Thyroid gland (tissue), 4 donors: ENCODE measurements around the gene AKR1C2. TPM values are rescaled to one million over a fixed set of nuclear protein-coding genes. Genes with fewer than 3 reads are reported as not detected.
"Not testable (repeated sequence)": the region's sequence is repeated elsewhere in the genome, so short reads cannot be mapped to it uniquely, and the experiment has no call there.

ENCODE experiments used
- DNase-seq, 2 donors: peaks; one replicate each; pipeline ENCODE4 v3.0.0-alpha.2; 2019
- H3K27ac ChIP-seq, 3 donors: fragments of 200-600 bp; sonication (generic); 1 replicate in 2 of 3; 2 replicates in 1 of 3; pipeline ENCODE4 v1.5.1; 2016 to 2019; ENCODE audit warnings: mild to moderate bottlenecking in 1 of 3, moderate library complexity in 1 of 3
- H3K27me3 ChIP-seq: fragments of 200-600 bp; sonication (generic); one replicate; pipeline ENCODE4 v1.5.1; 2019
- H3K36me3 ChIP-seq, 2 donors: fragments of 200-600 bp; sonication (generic); one replicate each; pipeline ENCODE4 v1.5.1; 2016 to 2019
- H3K4me1 ChIP-seq, 2 donors: fragments of 200-600 bp; sonication (generic); one replicate each; pipeline ENCODE4 v1.5.1; 2017 to 2019
- H3K4me3 ChIP-seq, 3 donors: fragments of 200-600 bp; sonication (generic); replicated peaks in 1 of 3; 1 replicate in 2 of 3; 2 replicates in 1 of 3; pipeline ENCODE4 v1.5.1; 2016; ENCODE audit warnings: mild to moderate bottlenecking in 1 of 3
- H3K9me3 ChIP-seq: fragments of 200-600 bp; sonication (generic); one replicate; pipeline ENCODE4 v1.5.1; 2017
- CTCF ChIP-seq, 6 experiments: fragments of 200-600 bp in 3 of 6; fragments of 450-650 bp in 3 of 6; sonication (generic) in 3 of 6; IDR thresholded peaks; one replicate each; pipeline ENCODE4 v1.5.1; 2016 to 2019; ENCODE audit warnings: antibody characterized with exemption in 6 of 6, mild to moderate bottlenecking in 2 of 6, inconsistent platforms in 1 of 6, moderate library complexity in 1 of 6
- POLR2A ChIP-seq, 2 donors: fragments of 450-650 bp; IDR thresholded peaks; one replicate each; pipeline ENCODE4 v1.6.1; 2017; ENCODE audit warnings: antibody characterized with exemption in 2 of 2, mild to moderate bottlenecking in 2 of 2, moderate library complexity in 1 of 2
- WGBS, 2 donors: methylation state at CpG; one replicate each; pipeline ENCODE4 v1.1.5; 2017; 5-methylcytosine and 5-hydroxymethylcytosine counted together
- intact Hi-C: fragments of 100-400 bp; cut with DNase I; formaldehyde crosslinking; loops from one replicate; pipeline ENCODE4 v1.15.1; 2023
- total RNA-seq, 4 donors: library from RNA; depleted of rRNA; stranded (reverse); fragments of >200 nt; gene quantifications; one replicate each; pipeline ENCODE4 v1.2.3, GENCODE V29; 2016

AKR1C2 gene
- total RNA-seq, 4 donors from 2014 or later: 48.2 to 59.9 (median 53.9) TPM

DNA sequence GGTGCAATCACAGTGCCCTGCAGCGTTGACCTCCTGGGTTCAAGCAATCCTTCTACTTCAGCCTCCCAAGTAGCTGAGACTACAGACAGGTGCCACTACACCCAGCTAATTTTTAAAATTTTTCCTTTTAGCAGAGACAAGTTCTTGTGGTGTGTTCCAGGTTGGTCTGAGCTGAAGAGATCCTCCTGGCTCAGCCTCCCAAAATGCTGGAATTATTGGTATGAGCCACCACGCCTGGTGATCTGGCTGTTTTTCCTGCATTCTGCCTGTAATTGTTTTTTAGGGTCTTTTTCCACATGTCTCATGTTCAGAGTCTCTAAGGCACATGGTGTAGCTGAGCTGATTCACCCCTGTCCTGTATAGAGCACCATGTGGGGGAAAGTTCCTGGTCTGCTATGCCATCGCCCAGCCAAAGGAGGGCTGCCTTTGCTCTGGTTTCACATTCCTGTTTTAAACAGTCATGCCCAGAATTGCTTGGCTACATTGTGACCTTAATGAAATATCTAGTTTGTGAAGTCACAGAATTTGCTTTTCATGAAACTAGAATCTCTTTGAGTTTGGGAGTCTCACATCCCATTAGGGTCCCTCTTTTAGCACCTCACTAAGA lies 15.1 kb upstream of the AKR1C2 start:
- DNase-seq: peak; percentile 56 to 66
- intact Hi-C loops: not testable (repeated sequence)
- 81 to 84% methylated on average over 2 to 3 of the region's 3 CpGs for WGBS, 2 donors

GRCh38 chr10:5018134-5018533 lies 14.5 kb upstream of the AKR1C2 start:
- TF ChIP-seq CTCF (IDR thresholded peaks at IDR 0.05): no peak
- TF ChIP-seq POLR2A (IDR thresholded peaks at IDR 0.05): no peak
- 80 to 82% methylated on average over 3 of the region's 3 CpGs for WGBS, 2 donors

More for the DNA sequence above, 15.1 kb upstream of the AKR1C2 start:
- H3K27me3 ChIP-seq, H3K4me3 ChIP-seq, H3K36me3 ChIP-seq, H3K9me3 ChIP-seq: not testable (repeated sequence)
- Histone ChIP-seq H3K27ac (peak overlapping the region; percentile 80 to 97 (median 86)), H3K4me1 (peaks cover 33 to 43% of the 10 kb centered on the region in 2 donors)
- TF ChIP-seq CTCF (IDR thresholded peaks at IDR 0.05): peak in 4 of 6 experiments; percentile 19 to 52 (median 42)

DNA sequence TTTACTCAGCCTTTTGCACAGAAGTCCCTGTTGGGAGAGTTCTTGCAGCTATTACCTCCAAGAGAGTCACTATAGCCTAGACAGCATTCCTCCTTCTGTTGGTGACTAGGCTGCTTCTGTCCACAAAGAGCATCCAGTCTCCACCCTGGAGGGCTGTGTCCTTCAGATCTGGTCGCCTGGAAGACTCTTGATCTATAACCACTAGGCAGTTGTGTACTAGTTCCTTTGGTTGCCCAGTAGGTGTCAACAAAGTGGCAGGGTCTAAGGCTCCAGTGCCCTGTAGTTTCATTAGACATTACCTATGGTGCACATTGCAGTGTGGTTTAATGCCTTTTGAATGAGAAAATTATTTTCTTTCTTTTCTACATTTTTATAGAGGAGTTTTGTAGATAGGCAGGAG lies 11.3 kb upstream of the AKR1C2 start:
- H3K27me3 ChIP-seq: no peaks in the 10 kb centered on the region
- H3K9me3 ChIP-seq: no peaks in the 10 kb centered on the region
- peaks cover 28 to 48% of the 10 kb centered on the region in 2 donors for H3K4me1 ChIP-seq
- H3K27ac ChIP-seq: peak overlapping the region in 1 of 3 donors; percentile 52
- 71 to 73% methylated on average over 1 of the region's 1 CpG for WGBS, 2 donors
- TF ChIP-seq CTCF (IDR thresholded peaks at IDR 0.05) (peak in 2 of 6 experiments; percentile 18 to 33), POLR2A (IDR thresholded peaks at IDR 0.05) (no peak)
- H3K4me3 ChIP-seq: no peak overlapping the region
- DNase-seq: no peak
- intact Hi-C loops: no loop called here
- no peaks in the 10 kb centered on the region for H3K36me3 ChIP-seq

More at GRCh38 chr10:5018134-5018533, 14.5 kb upstream of the AKR1C2 start:
- intact Hi-C loops: no loop called here
- Histone ChIP-seq H3K36me3 (no peaks in the 10 kb centered on the region), H3K4me3 (no peak overlapping the region), H3K4me1 (peaks cover 39 to 49% of the 10 kb centered on the region in 2 donors), H3K27ac (peak overlapping the region in 2 of 3 donors; percentile 80 to 97), H3K9me3 (no peaks in the 10 kb centered on the region), H3K27me3 (no peaks in the 10 kb centered on the region)
- no peak for DNase-seq

- 53 to 55% methylated on average over 4 of the region's 4 CpGs for WGBS, 2 donors
These were observed 10.7 kb upstream of the AKR1C2 start for GRCh38 chr10:5014200-5014910.

GRCh38 chr10:5013385-5013784 lies 9.7 kb upstream of the AKR1C2 start:
- 41 to 82% methylated on average over 1 of the region's 1 CpG for WGBS, 2 donors
- intact Hi-C loops: no loop called here
- Histone ChIP-seq H3K9me3 (no peaks in the 10 kb centered on the region), H3K27me3 (no peaks in the 10 kb centered on the region), H3K36me3 (no peaks in the 10 kb centered on the region), H3K4me1 (peaks cover 13 to 42% of the 10 kb centered on the region in 2 donors), H3K4me3 (no peak overlapping the region), H3K27ac (peak overlapping the region in 2 of 3 donors; percentile 24 to 25)
- TF ChIP-seq CTCF (IDR thresholded peaks at IDR 0.05): no peak
- no peak for TF ChIP-seq POLR2A (IDR thresholded peaks at IDR 0.05)
- no peak for DNase-seq

More at GRCh38 chr10:5014200-5014910, 10.7 kb upstream of the AKR1C2 start:
- H3K4me3 ChIP-seq, intact Hi-C loops, H3K27me3 ChIP-seq, H3K36me3 ChIP-seq, H3K9me3 ChIP-seq, DNase-seq: not testable (repeated sequence)
- peak overlapping the region in 2 of 3 donors; percentile 24 to 52 for H3K27ac ChIP-seq
- peak in 1 of 2 donors; percentile 37 for TF ChIP-seq POLR2A (IDR thresholded peaks at IDR 0.05)
- peaks cover 22 to 44% of the 10 kb centered on the region in 2 donors for H3K4me1 ChIP-seq
